ENCODE data around the gene ARL5A.

Gene ARL5A

DNA sequence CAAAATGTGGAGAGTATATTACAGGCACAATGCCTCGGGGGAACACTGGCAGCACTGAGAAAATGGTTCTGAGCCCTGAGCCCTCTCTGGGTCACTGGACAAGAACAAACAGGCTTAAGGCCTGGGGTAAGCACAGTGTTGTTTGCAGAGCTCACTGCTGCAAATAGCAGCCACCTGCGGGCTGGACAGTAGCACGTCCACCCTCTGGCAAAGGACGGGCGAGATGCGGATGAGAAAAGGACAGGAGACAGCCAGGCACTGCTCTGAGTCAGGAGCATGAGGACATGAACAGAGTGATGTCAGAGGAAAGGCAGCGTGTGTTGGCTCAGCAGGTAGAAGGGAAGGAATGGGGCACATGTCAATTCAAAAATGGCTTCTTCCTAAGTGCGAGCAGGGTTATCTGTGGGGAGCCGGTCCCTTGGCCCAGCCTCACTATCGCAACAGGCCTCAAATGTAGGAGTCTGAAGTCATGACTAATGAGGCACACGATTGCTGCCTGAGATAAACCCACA is 68.0 kb downstream of the ARL5A start:
- Histone ChIP-seq H3K4me1 (ENCODE audit: insufficient read depth, insufficient read length) (peaks cover 4% of the 10 kb centered on the region), H3K9ac (ENCODE audit: insufficient read length, low read depth) (no peak overlapping the region), H3K27me3 (ENCODE audit: insufficient read depth, insufficient read length) (no peaks in the 10 kb centered on the region), H3K36me3 (ENCODE audit: insufficient read depth, insufficient read length, low read length) (no peaks in the 10 kb centered on the region), H3K9me3 (ENCODE audit: insufficient read depth, low read length) (no peaks in the 10 kb centered on the region), H3K4me3 (ENCODE audit: insufficient read length, low read depth) (no peak overlapping the region)
- no peak for DNase-seq (ENCODE audit: low read depth, low spot score)
- no peak for TF ChIP-seq YY1 (IDR thresholded peaks at IDR 0.05; ENCODE audit: insufficient read depth, insufficient read length)
- TF ChIP-seq SUZ12 (IDR thresholded peaks at IDR 0.05; ENCODE audit: extremely low read depth, insufficient read depth, insufficient read length): no peak
- TF ChIP-seq ZNF274 (IDR thresholded peaks at IDR 0.05; ENCODE audit: low read depth, low read length): no peak

GRCh38 chr2:151758744-151759143 is 69.5 kb downstream of the ARL5A start:
- DNase-seq (ENCODE audit: low read depth, low spot score): no peak
- Histone ChIP-seq H3K9me3 (ENCODE audit: insufficient read depth, low read length) (no peaks in the 10 kb centered on the region), H3K4me3 (ENCODE audit: insufficient read length, low read depth) (no peak overlapping the region), H3K36me3 (ENCODE audit: insufficient read depth, insufficient read length, low read length) (no peaks in the 10 kb centered on the region), H3K27me3 (ENCODE audit: insufficient read depth, insufficient read length) (no peaks in the 10 kb centered on the region), H3K9ac (ENCODE audit: insufficient read length, low read depth) (no peak overlapping the region), H3K4me1 (ENCODE audit: insufficient read depth, insufficient read length) (peaks cover 4% of the 10 kb centered on the region)
- no peak for TF ChIP-seq ZNF274 (IDR thresholded peaks at IDR 0.05; ENCODE audit: low read depth, low read length)
- TF ChIP-seq YY1 (IDR thresholded peaks at IDR 0.05; ENCODE audit: insufficient read depth, insufficient read length): no peak
- TF ChIP-seq SUZ12 (IDR thresholded peaks at IDR 0.05; ENCODE audit: extremely low read depth, insufficient read depth, insufficient read length): no peak

- DNase-seq (ENCODE audit: low read depth, low spot score): no peak
- Histone ChIP-seq H3K9me3 (ENCODE audit: insufficient read depth, low read length) (no peaks in the 10 kb centered on the region), H3K4me1 (ENCODE audit: insufficient read depth, insufficient read length) (peaks cover 4% of the 10 kb centered on the region), H3K27me3 (ENCODE audit: insufficient read depth, insufficient read length) (no peaks in the 10 kb centered on the region), H3K36me3 (ENCODE audit: insufficient read depth, insufficient read length, low read length) (no peaks in the 10 kb centered on the region), H3K4me3 (ENCODE audit: insufficient read length, low read depth) (no peak overlapping the region), H3K9ac (ENCODE audit: insufficient read length, low read depth) (no peak overlapping the region)
- TF ChIP-seq YY1 (IDR thresholded peaks at IDR 0.05; ENCODE audit: insufficient read depth, insufficient read length): no peak
Measured at GRCh38 chr2:151757861-151758260, 70.4 kb downstream of the ARL5A start.

GRCh38 chr2:151756820-151757219 is 71.4 kb downstream of the ARL5A start:
- H3K9ac ChIP-seq (ENCODE audit: insufficient read length, low read depth): no peak overlapping the region
- H3K27me3 ChIP-seq (ENCODE audit: insufficient read depth, insufficient read length): no peaks in the 10 kb centered on the region
- TF ChIP-seq YY1 (IDR thresholded peaks at IDR 0.05; ENCODE audit: insufficient read depth, insufficient read length): no peak
- no peak overlapping the region for H3K4me3 ChIP-seq (ENCODE audit: insufficient read length, low read depth)
- no peak for DNase-seq (ENCODE audit: low read depth, low spot score)
- H3K9me3 ChIP-seq (ENCODE audit: insufficient read depth, low read length): no peaks in the 10 kb centered on the region
- H3K36me3 ChIP-seq (ENCODE audit: insufficient read depth, insufficient read length, low read length): no peaks in the 10 kb centered on the region
- H3K4me1 ChIP-seq (ENCODE audit: insufficient read depth, insufficient read length): peaks cover 4% of the 10 kb centered on the region

DNA sequence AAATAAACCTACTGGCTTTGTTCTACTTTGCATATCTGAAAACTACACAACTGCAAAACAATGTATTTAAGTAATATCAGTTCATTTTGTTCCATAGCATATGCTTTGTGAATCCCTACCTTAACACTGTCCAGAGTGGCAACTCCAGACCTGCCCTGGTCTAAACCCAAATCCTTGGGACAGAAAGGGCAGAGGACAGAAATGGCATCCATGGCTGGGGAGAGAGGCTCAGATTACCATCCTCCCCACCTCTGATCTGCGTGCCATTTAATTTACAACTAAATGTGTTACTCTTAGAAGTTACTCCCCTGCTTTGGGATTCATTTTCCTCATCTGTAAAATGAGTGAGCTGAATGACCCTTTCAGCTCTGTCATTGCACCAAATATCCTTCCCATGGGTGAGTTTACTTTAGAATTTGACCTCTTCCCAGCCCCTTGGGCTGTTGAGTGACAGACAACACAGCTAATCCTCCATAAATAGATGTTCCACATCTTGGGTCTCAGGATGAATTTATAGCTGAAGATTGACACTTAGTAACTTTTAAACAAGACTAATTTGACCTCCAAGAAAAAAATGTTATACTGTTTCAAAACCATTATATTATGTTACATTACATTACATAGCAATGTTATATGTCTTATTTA is 73.8 kb downstream of the ARL5A start:
- no peak overlapping the region for H3K4me3 ChIP-seq (ENCODE audit: insufficient read length, low read depth)
- H3K4me1 ChIP-seq (ENCODE audit: insufficient read depth, insufficient read length): no peaks in the 10 kb centered on the region

DNA sequence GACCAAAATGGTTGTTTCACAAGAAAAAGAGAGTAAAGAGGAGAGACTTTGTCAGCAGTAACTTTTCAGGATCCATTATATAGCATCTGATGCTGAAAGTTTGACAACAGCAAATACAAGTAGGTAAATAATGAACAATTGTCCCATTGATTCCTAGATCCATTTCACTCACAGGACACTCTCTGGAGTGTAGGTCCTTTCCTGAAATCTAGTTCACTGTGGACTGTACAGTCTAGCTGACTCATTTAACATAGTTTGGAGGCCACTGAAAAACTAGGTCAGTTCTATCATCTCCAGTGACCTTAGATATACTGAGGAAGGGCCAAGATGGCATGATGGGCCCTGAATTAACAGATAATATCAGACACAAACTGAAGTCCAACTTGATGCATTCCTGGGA is 74.7 kb downstream of the ARL5A start:
- Histone ChIP-seq H3K27me3 (ENCODE audit: insufficient read depth, insufficient read length) (no peaks in the 10 kb centered on the region), H3K36me3 (ENCODE audit: insufficient read depth, insufficient read length, low read length) (no peaks in the 10 kb centered on the region), H3K9me3 (ENCODE audit: insufficient read depth, low read length) (no peaks in the 10 kb centered on the region), H3K4me1 (ENCODE audit: insufficient read depth, insufficient read length) (no peaks in the 10 kb centered on the region), H3K9ac (ENCODE audit: insufficient read length, low read depth) (no peak overlapping the region), H3K4me3 (ENCODE audit: insufficient read length, low read depth) (no peak overlapping the region)
- no peak for DNase-seq (ENCODE audit: low read depth, low spot score)
- TF ChIP-seq ZNF274 (IDR thresholded peaks at IDR 0.05; ENCODE audit: low read depth, low read length): no peak
- TF ChIP-seq SUZ12 (IDR thresholded peaks at IDR 0.05; ENCODE audit: extremely low read depth, insufficient read depth, insufficient read length): no peak
- no peak for TF ChIP-seq YY1 (IDR thresholded peaks at IDR 0.05; ENCODE audit: insufficient read depth, insufficient read length)

More for the DNA sequence above, 73.8 kb downstream of the ARL5A start:
- Histone ChIP-seq H3K36me3 (ENCODE audit: insufficient read depth, insufficient read length, low read length) (no peaks in the 10 kb centered on the region), H3K27me3 (ENCODE audit: insufficient read depth, insufficient read length) (no peaks in the 10 kb centered on the region), H3K9ac (ENCODE audit: insufficient read length, low read depth) (no peak overlapping the region), H3K9me3 (ENCODE audit: insufficient read depth, low read length) (no peaks in the 10 kb centered on the region)
- TF ChIP-seq SUZ12 (IDR thresholded peaks at IDR 0.05; ENCODE audit: extremely low read depth, insufficient read depth, insufficient read length): no peak
- no peak for DNase-seq (ENCODE audit: low read depth, low spot score)
